ENCODE data around the gene RNF157. TPM values are rescaled to one million over a fixed set of nuclear protein-coding genes. Genes with fewer than 3 reads are reported as not detected.
A peak's percentile ranks its signal among the peaks of the same experiment; 100 is the strongest.

RNF157 gene
- total and polyA plus RNA-seq, 2 of the 13 experiments (the other 11 are each of a cell fraction or from before 2014, with no cell fraction given), result 0.44 to 1.5 TPM

GRCh38 chr17:76235883-76236282 lies 4.4 kb downstream of the RNF157 start:
- ATAC-seq (no peak), FAIRE-seq (peak; percentile 34), DNase-seq (ENCODE audit: low spot score) (no peak)
- WGBS (ENCODE audit: low lambda C conversion rate), result 60% methylated on average over 2 of the region's 2 CpGs
- Histone ChIP-seq H3K27me3 (ENCODE audit: control insufficient read depth in 1 of 2, insufficient read depth in 2 of 2, low read length in 2 of 2) (peaks cover 6 to 17% of the 10 kb centered on the region in 2 experiments; a peak in 4 of 5 replicates), H3K27ac (ENCODE audit: extremely low read length, insufficient read depth, low read length) (no peak overlapping the region), H3K9me3 (ENCODE audit: low read length) (no peaks in the 10 kb centered on the region), H4K20me1 (ENCODE audit: insufficient read depth, low read length) (no peaks in the 10 kb centered on the region), H3K9ac (ENCODE audit: insufficient read depth, low read depth, low read length) (no peak overlapping the region), H3K4me1 (ENCODE audit: insufficient read depth, low read length) (peaks cover 31% of the 10 kb centered on the region), H3K4me3 (replicated peaks in 1 of 3; ENCODE audit: insufficient read depth in 1 of 3, low read depth in 2 of 3, low read length in 3 of 3) (no peak overlapping the region), H3K79me2 (ENCODE audit: insufficient read depth, low read length) (no peaks in the 10 kb centered on the region), H2AFZ (ENCODE audit: low read length) (no peak overlapping the region), H3K4me2 (ENCODE audit: low read depth, low read length) (no peak overlapping the region), H3K36me3 (replicated peaks in 1 of 2; ENCODE audit: control insufficient read depth in 1 of 2, insufficient read depth in 2 of 2, low read length in 2 of 2) (no peaks in the 10 kb centered on the region)
- TF ChIP-seq ZBTB46 (CRISPR knock-in tag; IDR thresholded peaks at IDR 0.05; ENCODE audit: borderline replicate concordance) (no peak), ZNF460 (CRISPR knock-in tag; IDR thresholded peaks at IDR 0.05; ENCODE audit: borderline replicate concordance) (no peak), HOXD1 (CRISPR knock-in tag; IDR thresholded peaks at IDR 0.05) (no peak), ZNF800 (CRISPR knock-in tag; IDR thresholded peaks at IDR 0.05) (no peak), BCL3 (CRISPR knock-in tag; IDR thresholded peaks at IDR 0.05) (no peak), FUBP1 (CRISPR knock-in tag; IDR thresholded peaks at IDR 0.05; ENCODE audit: borderline replicate concordance) (no peak), ZNF552 (CRISPR knock-in tag; IDR thresholded peaks at IDR 0.05; ENCODE audit: borderline replicate concordance) (no peak), ZNF678 (CRISPR knock-in tag; IDR thresholded peaks at IDR 0.05) (no peak)
- ChIA-PET CTCF (ENCODE audit: low intra/inter-chr PET ratio, low total read pairs) (no interaction called here), POLR2A (no interaction called here)
- BruUV-seq (replicated peaks), result no TSS peak
- in situ Hi-C loops (cut with HindIII; ENCODE audit: extremely low pct_ligation_motif_present, low pct_unique_long_range_greater_than_20kb) (no loop called here), intact Hi-C loops (cut with micrococcal nuclease; ENCODE audit: unreplicated experiment) (no loop called here)
